NCI-H446 (cell line): ENCODE data around the gene FOXP4.

Experiments
- DNase-seq, 2 experiments: peaks; one replicate each; lab custom pipeline; 2025; lab: John Stamatoyannopoulos, UW

Gene FOXP4

GRCh38 chr6:41625442-41625841 is 79.3 kb downstream of the FOXP4 start:
- peak; percentile 28 to 63 for DNase-seq

- DNase-seq, result no peak
Measured at GRCh38 chr6:41626022-41626421, 79.8 kb downstream of the FOXP4 start.

- peak in 1 of 2 experiments; percentile 25 for DNase-seq
Measured at GRCh38 chr6:41626917-41627316, 80.7 kb downstream of the FOXP4 start.

GRCh38 chr6:41629128-41629527 is 82.9 kb downstream of the FOXP4 start:
- DNase-seq, result no peak

GRCh38 chr6:41630069-41630468 is 83.9 kb downstream of the FOXP4 start:
- DNase-seq, result no peak

- DNase-seq, result no peak
Measured at GRCh38 chr6:41630946-41631345, 84.8 kb downstream of the FOXP4 start.

GRCh38 chr6:41633056-41633634 is 87.0 kb downstream of the FOXP4 start:
- no peak for DNase-seq

- no peak for DNase-seq
Measured at GRCh38 chr6:41634657-41635056, 88.5 kb downstream of the FOXP4 start.

- no peak for DNase-seq
Measured at GRCh38 chr6:41635365-41635764, 89.2 kb downstream of the FOXP4 start.

GRCh38 chr6:41636833-41637193 is 90.6 kb downstream of the FOXP4 start:
- no peak for DNase-seq

GRCh38 chr6:41637194-41638001 is 91.2 kb downstream of the FOXP4 start:
- DNase-seq, result no peak

GRCh38 chr6:41638002-41638934 is 92.1 kb downstream of the FOXP4 start, which contains the start of gene MDFI:
Gene MDFI (plus strand): TSS chr6:41638468. CDS start chr6:41638750, 282 bp downstream.
- no peak for DNase-seq

- DNase-seq, result no peak
Measured at GRCh38 chr6:41638935-41639808, 93.0 kb downstream of the FOXP4 start.

GRCh38 chr6:41639809-41640371 is 93.7 kb downstream of the FOXP4 start:
- DNase-seq, result no peak

GRCh38 chr6:41640426-41640825 is 94.2 kb downstream of the FOXP4 start:
- no peak for DNase-seq

- DNase-seq, result no peak
Measured at GRCh38 chr6:41641352-41641925, 95.3 kb downstream of the FOXP4 start.

GRCh38 chr6:41642090-41642959 is 96.1 kb downstream of the FOXP4 start:
- DNase-seq, result no peak

GRCh38 chr6:41642960-41643898 is 97.0 kb downstream of the FOXP4 start:
- no peak for DNase-seq

GRCh38 chr6:41643899-41644269 is 97.7 kb downstream of the FOXP4 start:
- no peak for DNase-seq
